Breast epithelium (tissue), 4 donors: ENCODE data around the gene SERGEF. TPM values are rescaled to one million over a fixed set of nuclear protein-coding genes. Genes with fewer than 3 reads are reported as not detected.

Experiments
- DNase-seq, 2 donors: peaks; one replicate each; pipeline ENCODE4 v3.0.0-alpha.2; 2019; ENCODE audit warnings: low spot score in 2 of 2
- H3K27ac ChIP-seq, 2 donors: fragments of 200-600 bp; sonication (generic) in 1 of 2; one replicate each; pipeline ENCODE4 v1.5.1; 2016 to 2019; ENCODE audit warnings: mild to moderate bottlenecking in 1 of 2
- H3K27me3 ChIP-seq, 2 donors: fragments of 200-600 bp; sonication (generic) in 1 of 2; one replicate each; pipeline versions ENCODE4 v1.5.1 to v1.6.0; 2017 to 2019; ENCODE audit warnings: control low read depth in 1 of 2, mild to moderate bottlenecking in 1 of 2
- H3K36me3 ChIP-seq: fragments of 200-600 bp; one replicate; pipeline ENCODE4 v1.5.1; 2019
- H3K4me1 ChIP-seq, 2 donors: fragments of 200-600 bp; sonication (generic); one replicate each; pipeline ENCODE4 v1.5.1; 2016 to 2019; ENCODE audit warnings: control low read depth in 1 of 2
- H3K4me3 ChIP-seq, 3 donors: fragments of 200-600 bp; sonication (generic); 1 replicate in 2 of 3; 2 replicates in 1 of 3; pipeline ENCODE4 v1.5.1; 2016 to 2019; ENCODE audit warnings: mild to moderate bottlenecking in 3 of 3, moderate library complexity in 2 of 3
- H3K9me3 ChIP-seq, 2 donors: fragments of 200-600 bp; sonication (generic) in 1 of 2; one replicate each; pipeline ENCODE4 v1.5.1; 2016 to 2019; ENCODE audit warnings: control low read depth in 1 of 2
- CTCF ChIP-seq, 3 donors: fragments of 450-650 bp; IDR thresholded peaks; one replicate each; pipeline ENCODE4 v1.5.1; 2016 to 2017; ENCODE audit warnings: antibody characterized with exemption in 3 of 3, mild to moderate bottlenecking in 3 of 3, moderate library complexity in 3 of 3
- POLR2A ChIP-seq: fragments of 450-650 bp; IDR thresholded peaks from one replicate; pipeline ENCODE4 v1.6.1; 2016; ENCODE audit warnings: antibody characterized with exemption, mild to moderate bottlenecking, moderate library complexity
- POLR2AphosphoS5 ChIP-seq, 3 donors: sonication (generic); formaldehyde crosslinking; IDR thresholded peaks; one replicate each; pipeline ENCODE4 v1.6.1; 2017; ENCODE audit warnings: antibody characterized with exemption in 3 of 3
- intact Hi-C: fragments of 100-400 bp; cut with DNase I; formaldehyde crosslinking; loops from one replicate; pipeline ENCODE4 v1.15.1; 2023; ENCODE audit warnings: low total_unique reads
- total RNA-seq, 3 donors: library from RNA; depleted of rRNA; stranded (reverse); fragments of >200 nt; gene quantifications; one replicate each; pipeline ENCODE4 v1.1.0, GENCODE V29; 2016

The SERGEF gene
- total RNA-seq, 3 donors from 2014 or later = 31.8 to 47.5 (median 41.9) TPM

GRCh38 chr11:17769218-17769617, 243.6 kb downstream of the SERGEF start:
- no peaks in the 10 kb centered on the region for H3K27me3 ChIP-seq
- H3K36me3 ChIP-seq = no peaks in the 10 kb centered on the region
- H3K4me3 ChIP-seq = no peak overlapping the region
- peak in 1 of 2 donors; percentile 27 for DNase-seq
- intact Hi-C loops = no loop called here
- TF ChIP-seq CTCF (IDR thresholded peaks at IDR 0.05) (no peak), POLR2AphosphoS5 (IDR thresholded peaks at IDR 0.05) (no peak), POLR2A (no peak)
- no peak overlapping the region for H3K27ac ChIP-seq
- H3K4me1 ChIP-seq = no peaks in the 10 kb centered on the region
- no peaks in the 10 kb centered on the region for H3K9me3 ChIP-seq

- Histone ChIP-seq H3K9me3 (no peaks in the 10 kb centered on the region), H3K4me1 (no peaks in the 10 kb centered on the region), H3K27me3 (no peaks in the 10 kb centered on the region), H3K36me3 (no peaks in the 10 kb centered on the region), H3K27ac (no peak overlapping the region), H3K4me3 (no peak overlapping the region)
- intact Hi-C loops = no loop called here
- peak in 1 of 2 donors; percentile 27 for DNase-seq
- TF ChIP-seq CTCF (IDR thresholded peaks at IDR 0.05) (no peak), POLR2A (no peak), POLR2AphosphoS5 (IDR thresholded peaks at IDR 0.05) (no peak)
Measured at GRCh38 chr11:17768547-17768946, 244.3 kb downstream of the SERGEF start.

GRCh38 chr11:17767914-17768313, 244.9 kb downstream of the SERGEF start:
- TF ChIP-seq POLR2AphosphoS5 (IDR thresholded peaks at IDR 0.05) (no peak), CTCF (IDR thresholded peaks at IDR 0.05) (no peak), POLR2A (no peak)
- Histone ChIP-seq H3K4me3 (no peak overlapping the region), H3K36me3 (no peaks in the 10 kb centered on the region), H3K27ac (no peak overlapping the region), H3K9me3 (no peaks in the 10 kb centered on the region), H3K27me3 (no peaks in the 10 kb centered on the region), H3K4me1 (no peaks in the 10 kb centered on the region)
- intact Hi-C loops = no loop called here
- DNase-seq = no peak

- intact Hi-C loops = no loop called here
- no peak overlapping the region for H3K4me3 ChIP-seq
- H3K36me3 ChIP-seq = no peaks in the 10 kb centered on the region
- no peak overlapping the region for H3K27ac ChIP-seq
- DNase-seq = no peak
- H3K27me3 ChIP-seq = no peaks in the 10 kb centered on the region
- TF ChIP-seq POLR2A (no peak), POLR2AphosphoS5 (IDR thresholded peaks at IDR 0.05) (no peak), CTCF (IDR thresholded peaks at IDR 0.05) (no peak)
- H3K9me3 ChIP-seq = no peaks in the 10 kb centered on the region
- no peaks in the 10 kb centered on the region for H3K4me1 ChIP-seq
Measured at GRCh38 chr11:17767301-17767885, 245.5 kb downstream of the SERGEF start.

- DNase-seq = no peak
- H3K27ac ChIP-seq = no peak overlapping the region
- TF ChIP-seq POLR2A (no peak), POLR2AphosphoS5 (IDR thresholded peaks at IDR 0.05) (no peak), CTCF (IDR thresholded peaks at IDR 0.05) (no peak)
- no peaks in the 10 kb centered on the region for H3K4me1 ChIP-seq
- no peaks in the 10 kb centered on the region for H3K9me3 ChIP-seq
- intact Hi-C loops = no loop called here
- no peak overlapping the region for H3K4me3 ChIP-seq
- no peaks in the 10 kb centered on the region for H3K36me3 ChIP-seq
- H3K27me3 ChIP-seq = no peaks in the 10 kb centered on the region
Measured at GRCh38 chr11:17766590-17766989, 246.3 kb downstream of the SERGEF start.
